HL-60 (cell line): ENCODE data around the gene NDUFS7.

Experiments
- DNase-seq, 2 experiments: peaks; one replicate each; pipeline ENCODE4 v3.0.0-alpha.2; 2010 to 2020; ENCODE audit warnings: low read depth in 1 of 2, low spot score in 1 of 2
- H3K27ac ChIP-seq: fragments of 250-450 bp; sonication (Bioruptor Pico); replicated peaks from 2 replicates; pipeline ENCODE4 v1.5.1; 2020; ENCODE audit warnings: mild to moderate bottlenecking, moderate library complexity
- H3K27me3 ChIP-seq: fragments of 250-450 bp; sonication (Bioruptor Pico); 2 replicates; pipeline ENCODE4 v1.5.1; 2021; ENCODE audit warnings: mild to moderate bottlenecking, moderate library complexity; ENCODE audit not compliant: insufficient read depth, poor library complexity, severe bottlenecking
- H3K4me3 ChIP-seq: replicated peaks from 2 replicates; pipeline ENCODE4 v1.5.1; 2011; ENCODE audit warnings: mild to moderate bottlenecking, control low read depth, low read length; ENCODE audit not compliant: insufficient read depth
- GABPA ChIP-seq: IDR thresholded peaks from 2 replicates; pipeline ENCODE4 v1.6.1; 2012; ENCODE audit warnings: low read depth
- POLR2AphosphoS5 ChIP-seq: IDR thresholded peaks from 2 replicates; pipeline ENCODE4 v1.6.1; 2012; ENCODE audit warnings: low read depth
- SPI1 ChIP-seq: IDR thresholded peaks from 2 replicates; pipeline ENCODE4 v1.6.1; 2012; ENCODE audit warnings: low read depth, mild to moderate bottlenecking, borderline replicate concordance
- TF ChIP-seq, protein P1 (sequence below): IDR thresholded peaks from one replicate; pipeline ENCODE4 v1.5.1; 2011; ENCODE audit warnings: low read length, control low read depth, inconsistent platforms; ENCODE audit not compliant: insufficient read depth
- TF ChIP-seq, protein P2 (sequence below): IDR thresholded peaks from 2 replicates; pipeline ENCODE4 v1.6.1; 2012; ENCODE audit warnings: low read depth; ENCODE audit not compliant: insufficient replicate concordance

The NDUFS7 gene

DNA sequence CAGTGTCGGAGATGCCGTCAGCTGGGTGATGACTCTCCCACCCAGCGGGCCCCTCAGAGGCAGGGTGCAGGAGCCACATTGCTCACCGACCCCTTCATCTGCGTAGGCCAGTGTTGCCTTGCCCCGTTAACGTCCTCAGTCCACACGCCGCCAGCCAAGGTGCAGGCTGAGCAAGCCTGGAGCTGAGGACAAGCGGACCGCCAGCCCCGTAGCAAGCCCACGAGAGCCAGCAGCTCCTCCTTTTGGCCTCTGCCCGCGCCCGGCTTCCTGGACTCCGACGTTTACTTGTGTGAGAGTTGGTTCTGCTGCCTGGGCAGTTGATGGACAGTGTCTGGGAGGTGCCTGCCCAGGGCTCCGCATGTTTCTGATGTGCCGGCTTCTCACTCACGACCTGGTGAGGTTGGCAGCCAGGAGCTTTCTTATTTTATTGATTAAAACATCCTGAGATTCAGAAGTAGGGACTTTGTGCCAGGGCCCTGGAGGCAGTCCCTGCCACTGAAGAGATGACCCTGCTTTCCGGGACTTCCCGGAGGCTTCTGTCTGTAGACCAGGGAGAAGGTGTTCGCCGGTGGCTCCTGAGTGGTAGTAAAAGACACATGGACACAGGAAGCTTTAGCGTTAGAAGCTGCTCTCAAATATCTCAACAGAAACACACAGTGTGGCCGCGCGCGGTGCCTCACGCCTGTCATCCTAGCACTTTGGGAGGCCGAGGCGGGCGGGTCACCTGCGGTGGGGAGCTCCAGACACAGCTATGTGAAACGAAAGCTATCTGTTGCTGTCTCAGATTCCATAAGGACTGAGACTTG lies 29.5 kb downstream of the NDUFS7 start:
- Histone ChIP-seq H3K4me3 (no peak overlapping the region), H3K27me3 (no peaks in the 10 kb centered on the region), H3K27ac (no peak overlapping the region)
- TF ChIP-seq SPI1, result no peak
- no peak for DNase-seq

DNA sequence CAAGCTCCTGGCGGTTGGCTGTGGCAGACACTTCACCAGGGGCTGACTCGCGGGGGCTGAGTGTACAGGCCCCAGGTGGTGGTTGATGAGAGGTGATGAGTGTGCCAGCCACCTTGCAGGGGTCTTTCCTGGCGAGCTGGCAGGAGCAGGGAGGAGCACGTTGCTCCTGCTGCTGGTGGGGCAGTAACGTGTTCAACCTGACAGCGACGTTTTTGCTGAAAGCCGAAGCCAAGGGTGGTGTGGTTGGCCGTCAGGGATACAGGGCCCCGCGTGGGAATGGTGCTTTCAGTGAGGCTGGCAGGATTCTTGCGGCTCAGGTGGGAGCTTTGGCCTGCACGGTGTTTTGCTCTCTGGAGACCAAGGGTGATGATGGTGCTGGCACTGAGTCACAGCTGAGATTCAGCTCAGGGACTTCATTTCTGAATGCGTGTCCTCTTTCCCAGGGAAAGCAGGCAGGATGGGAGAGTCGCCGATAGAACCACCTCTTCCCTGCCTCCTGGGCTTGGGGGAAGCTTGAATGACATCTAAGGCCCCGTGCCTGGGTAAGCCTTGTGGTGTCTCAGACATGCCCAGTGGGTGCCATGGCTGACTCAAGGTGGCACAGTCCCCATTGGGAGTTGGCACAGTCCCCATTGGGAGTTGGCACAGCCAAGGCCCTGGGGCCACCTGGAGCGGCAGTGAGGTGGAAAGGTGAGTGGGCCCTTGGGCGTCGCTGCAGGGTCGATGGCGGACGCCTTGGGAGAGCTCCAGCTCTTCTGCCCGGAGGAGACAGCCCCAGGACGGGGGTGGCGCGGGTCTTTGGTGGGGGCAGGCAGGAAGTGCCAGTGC lies 32.5 kb downstream of the NDUFS7 start:
- TF ChIP-seq, protein P1, sequence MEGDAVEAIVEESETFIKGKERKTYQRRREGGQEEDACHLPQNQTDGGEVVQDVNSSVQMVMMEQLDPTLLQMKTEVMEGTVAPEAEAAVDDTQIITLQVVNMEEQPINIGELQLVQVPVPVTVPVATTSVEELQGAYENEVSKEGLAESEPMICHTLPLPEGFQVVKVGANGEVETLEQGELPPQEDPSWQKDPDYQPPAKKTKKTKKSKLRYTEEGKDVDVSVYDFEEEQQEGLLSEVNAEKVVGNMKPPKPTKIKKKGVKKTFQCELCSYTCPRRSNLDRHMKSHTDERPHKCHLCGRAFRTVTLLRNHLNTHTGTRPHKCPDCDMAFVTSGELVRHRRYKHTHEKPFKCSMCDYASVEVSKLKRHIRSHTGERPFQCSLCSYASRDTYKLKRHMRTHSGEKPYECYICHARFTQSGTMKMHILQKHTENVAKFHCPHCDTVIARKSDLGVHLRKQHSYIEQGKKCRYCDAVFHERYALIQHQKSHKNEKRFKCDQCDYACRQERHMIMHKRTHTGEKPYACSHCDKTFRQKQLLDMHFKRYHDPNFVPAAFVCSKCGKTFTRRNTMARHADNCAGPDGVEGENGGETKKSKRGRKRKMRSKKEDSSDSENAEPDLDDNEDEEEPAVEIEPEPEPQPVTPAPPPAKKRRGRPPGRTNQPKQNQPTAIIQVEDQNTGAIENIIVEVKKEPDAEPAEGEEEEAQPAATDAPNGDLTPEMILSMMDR, result no peak
- TF ChIP-seq GABPA, result no peak
- TF ChIP-seq SPI1, result no peak
- no peak for TF ChIP-seq POLR2AphosphoS5
- TF ChIP-seq, protein P2, sequence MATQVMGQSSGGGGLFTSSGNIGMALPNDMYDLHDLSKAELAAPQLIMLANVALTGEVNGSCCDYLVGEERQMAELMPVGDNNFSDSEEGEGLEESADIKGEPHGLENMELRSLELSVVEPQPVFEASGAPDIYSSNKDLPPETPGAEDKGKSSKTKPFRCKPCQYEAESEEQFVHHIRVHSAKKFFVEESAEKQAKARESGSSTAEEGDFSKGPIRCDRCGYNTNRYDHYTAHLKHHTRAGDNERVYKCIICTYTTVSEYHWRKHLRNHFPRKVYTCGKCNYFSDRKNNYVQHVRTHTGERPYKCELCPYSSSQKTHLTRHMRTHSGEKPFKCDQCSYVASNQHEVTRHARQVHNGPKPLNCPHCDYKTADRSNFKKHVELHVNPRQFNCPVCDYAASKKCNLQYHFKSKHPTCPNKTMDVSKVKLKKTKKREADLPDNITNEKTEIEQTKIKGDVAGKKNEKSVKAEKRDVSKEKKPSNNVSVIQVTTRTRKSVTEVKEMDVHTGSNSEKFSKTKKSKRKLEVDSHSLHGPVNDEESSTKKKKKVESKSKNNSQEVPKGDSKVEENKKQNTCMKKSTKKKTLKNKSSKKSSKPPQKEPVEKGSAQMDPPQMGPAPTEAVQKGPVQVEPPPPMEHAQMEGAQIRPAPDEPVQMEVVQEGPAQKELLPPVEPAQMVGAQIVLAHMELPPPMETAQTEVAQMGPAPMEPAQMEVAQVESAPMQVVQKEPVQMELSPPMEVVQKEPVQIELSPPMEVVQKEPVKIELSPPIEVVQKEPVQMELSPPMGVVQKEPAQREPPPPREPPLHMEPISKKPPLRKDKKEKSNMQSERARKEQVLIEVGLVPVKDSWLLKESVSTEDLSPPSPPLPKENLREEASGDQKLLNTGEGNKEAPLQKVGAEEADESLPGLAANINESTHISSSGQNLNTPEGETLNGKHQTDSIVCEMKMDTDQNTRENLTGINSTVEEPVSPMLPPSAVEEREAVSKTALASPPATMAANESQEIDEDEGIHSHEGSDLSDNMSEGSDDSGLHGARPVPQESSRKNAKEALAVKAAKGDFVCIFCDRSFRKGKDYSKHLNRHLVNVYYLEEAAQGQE, result no peak
- DNase-seq, result no peak
- H3K27ac ChIP-seq, result peak overlapping the region; percentile 50
- H3K27me3 ChIP-seq, result no peaks in the 10 kb centered on the region
- no peak overlapping the region for H3K4me3 ChIP-seq

DNA sequence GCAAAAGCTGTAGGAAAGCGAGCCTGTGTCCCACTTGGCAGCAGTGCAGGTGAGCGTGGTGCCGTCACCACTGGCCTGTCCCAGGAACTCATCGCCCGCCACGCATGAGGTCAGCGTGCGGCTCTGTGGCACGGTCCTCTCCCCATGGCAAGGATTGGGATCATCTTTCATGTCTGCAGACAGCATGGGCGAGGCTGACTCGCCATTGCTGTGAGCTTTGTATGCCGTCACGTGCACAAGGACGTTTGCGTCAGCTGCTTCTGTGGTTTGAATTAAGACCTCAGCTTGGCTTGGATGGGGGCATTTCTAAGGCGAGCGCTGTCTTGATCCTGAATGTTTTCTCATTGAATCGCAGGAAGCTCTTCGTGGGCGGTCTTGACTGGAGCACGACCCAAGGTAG lies 33.4 kb downstream of the NDUFS7 start:
- no peak for DNase-seq
- H3K4me3 ChIP-seq, result no peak overlapping the region
- TF ChIP-seq, protein P1, result no peak
- TF ChIP-seq SPI1, result no peak
- TF ChIP-seq, protein P2, result no peak
- TF ChIP-seq POLR2AphosphoS5, result no peak
- no peak for TF ChIP-seq GABPA
- no peaks in the 10 kb centered on the region for H3K27me3 ChIP-seq
- no peak overlapping the region for H3K27ac ChIP-seq
